Measurements from ENCODE around the gene POLR3G. TPM values are rescaled to one million over a fixed set of nuclear protein-coding genes. Genes with fewer than 3 reads are reported as not detected.

The POLR3G gene
- total and polyA plus RNA-seq, 12 donors: 0.30 to 2.4 (median 0.93) TPM; not detected in 2

GRCh38 chr5:90557871-90558270 lies 83.2 kb downstream of the POLR3G start:
- Histone ChIP-seq H3K4me3 (peak overlapping the region in 1 of 4 donors; percentile 9), H3K27me3 (peaks cover 48% of the 10 kb centered on the region)
- 12 to 15% (median 14%) methylated on average over 3 of the region's 3 CpGs for WGBS, 4 donors

GRCh38 chr5:90558344-90559192 lies 83.9 kb downstream of the POLR3G start, which contains the start of gene ADGRV1:
ADGRV1 (plus strand) TSS chr5:90558797; CDS start chr5:90558896, 99 bp downstream.
- Histone ChIP-seq H3K9me3 (replicated peaks in 1 of 3) (no peaks in the 10 kb centered on the region), H3K4me3 (peak within 1 kb of the TSS in 1 of 4 donors; percentile 9), H3K36me3 (replicated peaks in 1 of 2) (no peaks in the 10 kb centered on the region), H3K27ac (no peak within 1 kb of the TSS), H3K4me1 (replicated peaks in 1 of 2) (peaks cover 0 to 4% of the 10 kb centered on the region in 2 donors), H3K27me3 (peaks cover 48% of the 10 kb centered on the region)
- TF ChIP-seq CTCF (IDR thresholded peaks at IDR 0.05): no peak
- no peak for TF ChIP-seq POLR2A (IDR thresholded peaks at IDR 0.05)
- intact Hi-C loops (cut with DNase I): no loop called here
- DNase-seq: peak; percentile 13 to 65 (median 30)
- 1 to 2% (median 1%) methylated on average over 33 to 60 of the region's 60 CpGs for WGBS, 4 donors

More at GRCh38 chr5:90557871-90558270, 83.2 kb downstream of the POLR3G start:
- Histone ChIP-seq H3K4me1 (replicated peaks in 1 of 2) (peaks cover 0 to 4% of the 10 kb centered on the region in 2 donors), H3K9me3 (replicated peaks in 1 of 3) (no peaks in the 10 kb centered on the region), H3K27ac (no peak overlapping the region), H3K36me3 (replicated peaks in 1 of 2) (no peaks in the 10 kb centered on the region)
- intact Hi-C loops (cut with DNase I): no loop called here
- TF ChIP-seq POLR2A (IDR thresholded peaks at IDR 0.05) (no peak), CTCF (IDR thresholded peaks at IDR 0.05) (no peak)
- DNase-seq: no peak

GRCh38 chr5:90560771-90561170 lies 86.1 kb downstream of the POLR3G start:
- no peak overlapping the region for H3K27ac ChIP-seq
- peaks cover 0 to 4% of the 10 kb centered on the region in 2 donors for H3K4me1 ChIP-seq (replicated peaks in 1 of 2)
- H3K9me3 ChIP-seq (replicated peaks in 1 of 3): no peaks in the 10 kb centered on the region
- no peaks in the 10 kb centered on the region for H3K36me3 ChIP-seq (replicated peaks in 1 of 2)
- H3K4me3 ChIP-seq: no peak overlapping the region
- peaks cover 48% of the 10 kb centered on the region for H3K27me3 ChIP-seq
- no peak for TF ChIP-seq CTCF (IDR thresholded peaks at IDR 0.05)
- no peak for TF ChIP-seq POLR2A (IDR thresholded peaks at IDR 0.05)
- intact Hi-C loops (cut with DNase I): no loop called here
- 52 to 66% (median 59%) methylated on average over 2 of the region's 2 CpGs for WGBS, 4 donors
- no peak for DNase-seq

GRCh38 chr5:90561766-90562165 lies 87.1 kb downstream of the POLR3G start:
- Histone ChIP-seq H3K36me3 (replicated peaks in 1 of 2) (no peaks in the 10 kb centered on the region), H3K27me3 (peaks cover 44% of the 10 kb centered on the region), H3K4me3 (no peak overlapping the region), H3K27ac (no peak overlapping the region), H3K4me1 (replicated peaks in 1 of 2) (peaks cover 0 to 4% of the 10 kb centered on the region in 2 donors), H3K9me3 (replicated peaks in 1 of 3) (no peaks in the 10 kb centered on the region)
- DNase-seq: no peak
- 50 to 85% (median 65%) methylated on average over 1 of the region's 1 CpG for WGBS, 4 donors
- TF ChIP-seq POLR2A (IDR thresholded peaks at IDR 0.05) (no peak), CTCF (IDR thresholded peaks at IDR 0.05) (no peak)
- intact Hi-C loops (cut with DNase I): no loop called here
